Endothelial cell of umbilical vein (primary cell): ENCODE measurements around the gene RBM15B. TPM values are rescaled to one million over a fixed set of nuclear protein-coding genes. Genes with fewer than 3 reads are reported as not detected.

Source experiments
- BruUV-seq: library from RNA; stranded (reverse); fragments of 400-500 nt; replicated peaks from 2 replicates; lab custom pipeline; 2021; lab: Mats Ljungman, UMichigan
- CTCF ChIA-PET: fragments of 300-600, 350-600 bp; sonication (Branson Sonifier 250); formaldehyde crosslinking; loops from one replicate; lab custom pipeline; 2021; ENCODE audit warnings: antibody characterized with exemption, inconsistent platforms; lab: Charles Lee
- POLR2A ChIA-PET: fragments of 300-600, 350-600 bp; sonication (Branson Sonifier 250); formaldehyde crosslinking; loops from one replicate; lab custom pipeline; 2021; ENCODE audit warnings: antibody characterized with exemption, inconsistent platforms; lab: Charles Lee
- DNase-seq: peaks from one replicate; pipeline ENCODE4 v3.0.0-alpha.2; 2011; ENCODE audit warnings: low read depth, low spot score
- FAIRE-seq: peaks from 2 replicates; lab custom pipeline; 2011; peaks lifted over from hg19 to GRCh38; lab: Jason Lieb, UNC
- H2AFZ ChIP-seq: 2 replicates; pipeline ENCODE4 v1.6.0; 2012; ENCODE audit warnings: low read depth, low read length, control low read depth, inconsistent platforms
- H3K27ac ChIP-seq: 2 replicates; pipeline ENCODE4 v1.5.1; 2011; ENCODE audit warnings: low read depth, mild to moderate bottlenecking, control low read depth, low read length, moderate library complexity; ENCODE audit not compliant: insufficient read depth
- H3K27me3 ChIP-seq, 2 experiments: 2 replicates each; pipeline versions ENCODE4 v1.6.0 to v1.6.1; 2011; ENCODE audit warnings: low read length in 2 of 2, mixed read lengths in 1 of 2; ENCODE audit not compliant: control insufficient read depth in 2 of 2, insufficient read depth in 2 of 2
- H3K36me3 ChIP-seq, 2 experiments: 2 replicates in 1 of 2; 3 replicates in 1 of 2; pipeline ENCODE4 v1.5.1; 2011; ENCODE audit warnings: low read length in 2 of 2, mild to moderate bottlenecking in 1 of 2, moderate library complexity in 1 of 2; ENCODE audit not compliant: control insufficient read depth in 2 of 2, insufficient read depth in 2 of 2; ENCODE audit errors: extremely low read depth in 1 of 2
- H3K4me1 ChIP-seq: 3 replicates; pipeline ENCODE4 v1.5.1; 2011; ENCODE audit warnings: mild to moderate bottlenecking, low read length; ENCODE audit not compliant: control insufficient read depth, insufficient read depth; ENCODE audit errors: extremely low read depth
- H3K4me2 ChIP-seq: 2 replicates; pipeline ENCODE4 v1.6.1; 2011; ENCODE audit warnings: low read length, control low read depth, mixed read lengths; ENCODE audit not compliant: insufficient read depth
- H3K4me3 ChIP-seq, 3 experiments: fragments of 200-600 bp in 1 of 3; sonication (generic), shearing (Covaris generic) in 1 of 3; replicated peaks in 1 of 3; 2 replicates each; pipeline ENCODE4 v1.5.1; 2011 to 2016; ENCODE audit warnings: control low read depth in 3 of 3, low read length in 3 of 3, mild to moderate bottlenecking in 2 of 3, inconsistent platforms in 1 of 3, low read depth in 1 of 3, moderate library complexity in 1 of 3; ENCODE audit not compliant: insufficient read depth in 1 of 3
- H3K79me2 ChIP-seq: 2 replicates; pipeline ENCODE4 v1.6.0; 2012; ENCODE audit warnings: low read length, inconsistent platforms; ENCODE audit not compliant: control insufficient read depth, insufficient read depth
- H3K9ac ChIP-seq: replicated peaks from 2 replicates; pipeline ENCODE3; 2011; ENCODE audit warnings: low read length, control low read depth; ENCODE audit not compliant: insufficient read depth; ENCODE audit errors: extremely low read depth
- H3K9me1 ChIP-seq: replicated peaks from 3 replicates; pipeline ENCODE4 v1.6.0; 2011; ENCODE audit warnings: mild to moderate bottlenecking, low read length; ENCODE audit not compliant: control insufficient read depth, insufficient read depth; ENCODE audit errors: extremely low read depth
- H3K9me3 ChIP-seq: replicated peaks from 2 replicates; pipeline ENCODE4 v1.5.1; 2012; ENCODE audit warnings: low read length, inconsistent platforms; ENCODE audit not compliant: control insufficient read depth, insufficient read depth
- H4K20me1 ChIP-seq: replicated peaks from 2 replicates; pipeline ENCODE3; 2011; ENCODE audit warnings: mild to moderate bottlenecking, low read length; ENCODE audit not compliant: control insufficient read depth, insufficient read depth; ENCODE audit errors: extremely low read depth
- EZH2 ChIP-seq: IDR thresholded peaks from 2 replicates; pipeline ENCODE4 v1.6.1; 2012; ENCODE audit warnings: borderline replicate concordance, low read depth, mild to moderate bottlenecking, moderate library complexity, low read length, inconsistent platforms; ENCODE audit not compliant: severe bottlenecking
- FOS ChIP-seq: IDR thresholded peaks from 2 replicates; pipeline ENCODE4 v1.6.1; 2011; ENCODE audit warnings: mild to moderate bottlenecking, low read length, moderate library complexity, borderline replicate concordance; ENCODE audit not compliant: insufficient read depth
- GATA2 ChIP-seq: IDR thresholded peaks from 2 replicates; pipeline ENCODE4 v1.7.0; 2011; ENCODE audit warnings: low read depth, mild to moderate bottlenecking, moderate library complexity, mixed read lengths, low read length; ENCODE audit not compliant: insufficient read length, insufficient read depth
- JUN ChIP-seq: IDR thresholded peaks from 2 replicates; pipeline ENCODE4 v1.6.1; 2011; ENCODE audit warnings: borderline replicate concordance, low read depth; ENCODE audit not compliant: insufficient read length, insufficient read depth
- MYC ChIP-seq: IDR thresholded peaks from one replicate; pipeline ENCODE4 v1.6.1; 2011; ENCODE audit warnings: mild to moderate bottlenecking, low read depth, low read length
- POLR2A ChIP-seq: IDR thresholded peaks from 2 replicates; pipeline ENCODE4 v1.6.1; 2012; ENCODE audit warnings: low read depth, mild to moderate bottlenecking, control low read depth, low read length
- POLR2AphosphoS5 ChIP-seq: IDR thresholded peaks from 2 replicates; pipeline ENCODE4 v1.6.1; 2012; ENCODE audit warnings: low read depth, mild to moderate bottlenecking, control low read depth, low read length, moderate library complexity; ENCODE audit not compliant: insufficient read depth
- dilution Hi-C: fragments of 300-500 bp; cut with MboI; formaldehyde crosslinking; loops from one replicate; pipeline ENCODE4 v1.15.0; 2019; ENCODE audit warnings: low sequenced_read_pairs; ENCODE audit not compliant: extremely low pct_ligation_motif_present
- intact Hi-C: fragments of 100-400 bp; cut with micrococcal nuclease; formaldehyde crosslinking; loops from one replicate; pipeline ENCODE4 v1.10.0; 2022
- polyA plus RNA-seq, 4 experiments: library from polyadenylated mRNA; depleted of rRNA in 3 of 4; stranded (reverse) in 3 of 4; unstranded in 1 of 4; fragments of >200 nt; gene quantifications; 2 replicates each; pipeline versions ENCODE4 v1.2.1 to v1.2.3, GENCODE V29; 2011 to 2012; ENCODE audit warnings: missing spikeins in 1 of 4
- total RNA-seq: library from RNA; stranded (reverse); gene quantifications from 2 replicates; pipeline ENCODE4 v1.2.3, GENCODE V29; 2021
- TF ChIP-seq, protein P1 (sequence below), 2 donors: IDR thresholded peaks; 1 replicate in 1 of 2; 2 replicates in 1 of 2; pipeline ENCODE4 v1.5.1; 2011; ENCODE audit warnings: low read length in 2 of 2, mild to moderate bottlenecking in 2 of 2, moderate library complexity in 2 of 2, control low read depth in 1 of 2, inconsistent platforms in 1 of 2, low read depth in 1 of 2; ENCODE audit not compliant: insufficient read depth in 1 of 2; ENCODE audit errors: extremely low read depth in 1 of 2

RBM15B gene
- total and polyA plus RNA-seq, 2 donors (not counting 3 experiments of a cell fraction or from before 2014, with no cell fraction given) = 19.9 to 39.1 TPM

DNA sequence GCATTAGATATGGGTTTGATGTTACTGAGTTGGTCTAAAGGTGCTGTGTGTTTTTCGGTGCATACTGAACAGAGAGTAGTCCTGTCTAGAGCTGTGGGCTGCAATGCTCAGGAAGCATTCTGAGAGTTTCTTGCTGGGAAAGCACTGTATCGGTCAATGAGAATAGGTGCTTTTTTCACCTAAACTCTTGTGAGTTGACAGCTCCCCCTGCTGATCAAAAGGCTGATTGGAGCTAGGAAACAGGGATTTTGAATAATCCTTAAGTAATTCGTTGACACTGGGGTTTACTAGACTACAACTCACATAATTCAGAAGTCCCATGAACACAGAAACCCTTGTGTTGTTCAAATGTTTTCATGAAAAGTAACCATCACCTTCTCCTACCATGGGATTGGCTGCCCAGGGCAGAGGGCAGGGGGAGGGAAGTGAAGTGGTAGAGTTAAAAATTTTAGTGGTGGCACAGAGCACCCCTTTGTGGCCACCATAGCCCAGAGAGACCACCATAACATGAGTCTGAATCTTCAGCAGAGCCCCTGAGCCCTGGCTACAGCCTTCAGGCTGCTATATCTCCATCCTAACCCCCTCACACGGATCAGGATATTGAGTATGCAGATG, 19.0 kb upstream of the RBM15B start:
- no peak overlapping the region for H3K4me2 ChIP-seq
- no peaks in the 10 kb centered on the region for H3K4me1 ChIP-seq
- no peaks in the 10 kb centered on the region for H3K79me2 ChIP-seq
- FAIRE-seq = peak; percentile 88
- H3K4me3 ChIP-seq = no peak overlapping the region
- POLR2A ChIA-PET = no interaction called here
- no peaks in the 10 kb centered on the region for H3K36me3 ChIP-seq
- H3K27me3 ChIP-seq = no peaks in the 10 kb centered on the region
- peak; percentile 71 for DNase-seq
- no peak for TF ChIP-seq POLR2A
- no peak for TF ChIP-seq JUN
- TF ChIP-seq, protein P1, sequence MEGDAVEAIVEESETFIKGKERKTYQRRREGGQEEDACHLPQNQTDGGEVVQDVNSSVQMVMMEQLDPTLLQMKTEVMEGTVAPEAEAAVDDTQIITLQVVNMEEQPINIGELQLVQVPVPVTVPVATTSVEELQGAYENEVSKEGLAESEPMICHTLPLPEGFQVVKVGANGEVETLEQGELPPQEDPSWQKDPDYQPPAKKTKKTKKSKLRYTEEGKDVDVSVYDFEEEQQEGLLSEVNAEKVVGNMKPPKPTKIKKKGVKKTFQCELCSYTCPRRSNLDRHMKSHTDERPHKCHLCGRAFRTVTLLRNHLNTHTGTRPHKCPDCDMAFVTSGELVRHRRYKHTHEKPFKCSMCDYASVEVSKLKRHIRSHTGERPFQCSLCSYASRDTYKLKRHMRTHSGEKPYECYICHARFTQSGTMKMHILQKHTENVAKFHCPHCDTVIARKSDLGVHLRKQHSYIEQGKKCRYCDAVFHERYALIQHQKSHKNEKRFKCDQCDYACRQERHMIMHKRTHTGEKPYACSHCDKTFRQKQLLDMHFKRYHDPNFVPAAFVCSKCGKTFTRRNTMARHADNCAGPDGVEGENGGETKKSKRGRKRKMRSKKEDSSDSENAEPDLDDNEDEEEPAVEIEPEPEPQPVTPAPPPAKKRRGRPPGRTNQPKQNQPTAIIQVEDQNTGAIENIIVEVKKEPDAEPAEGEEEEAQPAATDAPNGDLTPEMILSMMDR (IDR thresholded peaks at IDR 0.05; ENCODE audit: extremely low read depth in 1 of 2, insufficient read depth in 1 of 2, low read depth in 1 of 2, low read length in 2 of 2) = peak; percentile 60 to 63
- TF ChIP-seq EZH2 = no peak
- no peak for TF ChIP-seq POLR2AphosphoS5
- no peak for TF ChIP-seq GATA2
- TF ChIP-seq MYC = no peak
- no peak for TF ChIP-seq FOS
- dilution Hi-C loops (no loop called here), intact Hi-C loops (loop anchor here (1.0 to 2.0 kb wide), 3 partner anchors 401 to 756 kb away; no protein-coding TSS in a partner anchor)
- no peaks in the 10 kb centered on the region for H4K20me1 ChIP-seq
- no peak overlapping the region for H3K27ac ChIP-seq
- H2AFZ ChIP-seq = no peak overlapping the region
- H3K9me3 ChIP-seq = no peaks in the 10 kb centered on the region
- no peaks in the 10 kb centered on the region for H3K9me1 ChIP-seq
- no TSS peak for BruUV-seq
- CTCF ChIA-PET = interaction anchor here (0.5 to 5.8 kb wide), 34 partner anchors 9 to 804 kb away, joined by 3 to 224 read pairs (median 4); partner anchors contain the start of genes MANF and MAPKAPK3
- no peak overlapping the region for H3K9ac ChIP-seq
